Chondrocyte (in vitro differentiated cells): ENCODE data around the gene OLFM2. TPM values are rescaled to one million over a fixed set of nuclear protein-coding genes. Genes with fewer than 3 reads are reported as not detected.

Source experiments
- DNase-seq: peaks from one replicate; pipeline ENCODE4 v3.0.0; 2021; ENCODE audit warnings: mixed read lengths, low spot score
- H3K27ac Mint-ChIP-seq: one replicate; pipeline ENCODE4 v1.8.0; 2021; ENCODE audit warnings: mild to moderate bottlenecking, moderate library complexity, mixed read lengths; ENCODE audit not compliant: unreplicated experiment
- H3K27me3 Mint-ChIP-seq: 2 replicates; pipeline ENCODE4 v1.8.0; 2021; ENCODE audit warnings: low read depth, mixed read lengths
- H3K36me3 Mint-ChIP-seq: 2 replicates; pipeline ENCODE4 v1.8.0; 2021; ENCODE audit warnings: low read depth, mixed read lengths
- H3K4me1 Mint-ChIP-seq: 2 replicates; pipeline ENCODE4 v1.8.0; 2021; ENCODE audit warnings: low read depth, mild to moderate bottlenecking, mixed read lengths
- H3K4me3 Mint-ChIP-seq: one replicate; pipeline ENCODE4 v1.8.0; 2021; ENCODE audit warnings: mild to moderate bottlenecking, moderate library complexity, mixed read lengths; ENCODE audit not compliant: unreplicated experiment
- H3K9me3 Mint-ChIP-seq: 2 replicates; pipeline ENCODE4 v1.8.0; 2021; ENCODE audit warnings: low read depth, mixed read lengths
- total RNA-seq: library from RNA; stranded (reverse); gene quantifications from 3 replicates; pipeline ENCODE4 v1.2.1, GENCODE V29; 2021
- TF ChIP-seq, protein P1 (sequence below): fragments of 200-600 bp; sonication (generic); IDR thresholded peaks from 2 replicates; pipeline ENCODE4 v1.5.0; 2021; ENCODE audit warnings: antibody characterized with exemption, mild to moderate bottlenecking, moderate library complexity

Gene OLFM2
- total RNA-seq, 1 donor from 2014 or later: 67.9 TPM

DNA sequence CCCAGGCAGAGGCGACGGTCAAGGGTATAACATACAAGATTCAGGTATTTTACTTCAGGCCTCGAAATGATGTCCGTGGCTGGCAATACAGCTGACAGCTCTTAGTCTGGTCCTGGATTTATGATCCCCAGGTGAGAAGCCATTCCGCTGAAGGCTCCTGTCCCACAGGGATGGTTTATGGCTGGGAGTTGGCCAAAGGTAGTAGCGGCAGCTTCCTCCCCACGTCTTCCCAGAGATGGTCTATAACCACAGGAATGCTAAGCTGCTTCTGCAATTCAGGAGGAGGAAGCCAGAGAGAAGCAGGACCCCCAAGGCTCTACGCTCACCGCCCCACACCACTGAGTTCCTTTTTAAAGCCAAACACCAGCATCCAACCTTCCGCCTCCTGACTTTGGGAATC lies 27.1 kb downstream of the OLFM2 start:
- no peaks in the 10 kb centered on the region for H3K9me3 Mint-ChIP-seq
- H3K4me1 Mint-ChIP-seq: peaks cover 6% of the 10 kb centered on the region
- TF ChIP-seq, protein P1, sequence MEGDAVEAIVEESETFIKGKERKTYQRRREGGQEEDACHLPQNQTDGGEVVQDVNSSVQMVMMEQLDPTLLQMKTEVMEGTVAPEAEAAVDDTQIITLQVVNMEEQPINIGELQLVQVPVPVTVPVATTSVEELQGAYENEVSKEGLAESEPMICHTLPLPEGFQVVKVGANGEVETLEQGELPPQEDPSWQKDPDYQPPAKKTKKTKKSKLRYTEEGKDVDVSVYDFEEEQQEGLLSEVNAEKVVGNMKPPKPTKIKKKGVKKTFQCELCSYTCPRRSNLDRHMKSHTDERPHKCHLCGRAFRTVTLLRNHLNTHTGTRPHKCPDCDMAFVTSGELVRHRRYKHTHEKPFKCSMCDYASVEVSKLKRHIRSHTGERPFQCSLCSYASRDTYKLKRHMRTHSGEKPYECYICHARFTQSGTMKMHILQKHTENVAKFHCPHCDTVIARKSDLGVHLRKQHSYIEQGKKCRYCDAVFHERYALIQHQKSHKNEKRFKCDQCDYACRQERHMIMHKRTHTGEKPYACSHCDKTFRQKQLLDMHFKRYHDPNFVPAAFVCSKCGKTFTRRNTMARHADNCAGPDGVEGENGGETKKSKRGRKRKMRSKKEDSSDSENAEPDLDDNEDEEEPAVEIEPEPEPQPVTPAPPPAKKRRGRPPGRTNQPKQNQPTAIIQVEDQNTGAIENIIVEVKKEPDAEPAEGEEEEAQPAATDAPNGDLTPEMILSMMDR: no peak
- H3K4me3 Mint-ChIP-seq: no peak overlapping the region
- no peaks in the 10 kb centered on the region for H3K36me3 Mint-ChIP-seq
- H3K27me3 Mint-ChIP-seq: no peaks in the 10 kb centered on the region
- DNase-seq: no peak
- H3K27ac Mint-ChIP-seq: no peak overlapping the region

DNA sequence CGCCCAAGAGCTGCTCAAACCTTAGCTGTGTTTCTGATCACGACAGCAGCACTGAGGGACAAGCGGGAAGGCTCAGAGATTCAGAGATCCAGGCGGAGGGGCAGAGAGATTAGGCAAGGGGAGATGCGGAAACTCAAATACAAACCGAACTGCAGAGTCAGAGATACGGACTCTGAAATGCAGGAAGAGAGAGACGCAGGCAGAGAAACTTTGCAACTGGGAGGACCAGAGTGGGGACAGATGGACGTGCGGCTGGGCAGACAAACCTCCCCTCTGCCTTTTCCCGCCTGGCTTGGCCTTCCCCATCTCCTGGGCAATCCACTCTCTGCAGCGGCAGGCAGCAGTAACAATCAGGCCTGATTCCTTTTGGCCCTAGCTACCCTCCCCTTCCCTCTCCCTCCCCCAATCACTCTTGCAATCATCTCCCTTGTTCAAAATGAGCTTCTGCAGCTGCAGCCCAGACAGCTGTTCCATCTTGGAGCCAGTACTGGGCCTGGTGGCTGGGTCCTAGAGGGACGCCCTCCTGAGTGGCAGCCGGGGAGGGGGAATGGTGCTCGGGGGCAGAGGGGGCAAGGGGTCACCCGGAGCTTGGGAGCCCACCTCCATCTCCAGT lies 29.7 kb downstream of the OLFM2 start:
- no peak overlapping the region for H3K27ac Mint-ChIP-seq
- no peaks in the 10 kb centered on the region for H3K4me1 Mint-ChIP-seq
- H3K4me3 Mint-ChIP-seq: no peak overlapping the region
- TF ChIP-seq, protein P1: no peak
- no peaks in the 10 kb centered on the region for H3K27me3 Mint-ChIP-seq
- no peaks in the 10 kb centered on the region for H3K36me3 Mint-ChIP-seq
- DNase-seq: no peak
- H3K9me3 Mint-ChIP-seq: no peaks in the 10 kb centered on the region

DNA sequence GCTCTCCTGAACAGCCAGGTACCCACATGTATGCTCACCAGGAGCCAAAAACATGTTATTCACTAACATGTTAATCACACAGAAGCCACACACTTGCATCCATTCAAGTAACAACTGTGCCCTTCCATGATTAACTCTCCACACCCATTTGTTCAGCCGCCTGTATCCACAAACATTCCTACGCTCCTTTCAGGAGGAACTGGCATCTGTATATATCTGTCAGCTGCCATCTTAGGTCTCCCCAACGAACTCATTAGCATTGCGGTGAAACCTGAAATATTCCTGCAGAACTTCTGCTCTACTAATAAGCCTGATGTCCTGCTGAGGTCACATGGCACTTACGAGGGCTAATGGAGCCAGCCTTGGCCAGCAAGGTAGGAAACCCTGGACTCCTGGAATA lies 33.0 kb downstream of the OLFM2 start:
- Mint-ChIP-seq H3K4me3 (no peak overlapping the region), H3K36me3 (no peaks in the 10 kb centered on the region), H3K9me3 (no peaks in the 10 kb centered on the region), H3K27me3 (no peaks in the 10 kb centered on the region), H3K27ac (no peak overlapping the region), H3K4me1 (no peaks in the 10 kb centered on the region)
- DNase-seq: no peak
- TF ChIP-seq, protein P1: no peak

DNA sequence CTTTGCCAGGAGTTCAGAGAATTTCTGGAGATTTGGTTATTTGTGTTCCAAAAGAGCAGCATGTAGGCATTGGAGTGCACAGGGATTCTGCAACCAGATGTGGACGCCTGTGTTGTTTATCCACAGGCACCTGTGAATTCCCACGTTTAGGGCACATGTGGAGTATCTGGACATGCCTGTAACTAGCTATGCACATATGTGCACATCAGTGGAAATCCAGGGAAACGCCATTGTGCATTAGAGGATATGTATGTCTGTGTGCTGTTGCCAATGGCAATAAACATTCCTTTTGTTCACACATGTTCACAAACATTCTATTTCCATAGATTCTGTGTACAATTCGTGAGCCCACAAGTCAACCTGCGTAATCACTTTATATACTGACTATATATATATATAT lies 34.7 kb downstream of the OLFM2 start:
- Mint-ChIP-seq H3K9me3 (no peaks in the 10 kb centered on the region), H3K36me3 (no peaks in the 10 kb centered on the region), H3K27me3 (no peaks in the 10 kb centered on the region), H3K4me1 (no peaks in the 10 kb centered on the region), H3K4me3 (no peak overlapping the region), H3K27ac (no peak overlapping the region)
- no peak for DNase-seq
- TF ChIP-seq, protein P1: no peak

DNA sequence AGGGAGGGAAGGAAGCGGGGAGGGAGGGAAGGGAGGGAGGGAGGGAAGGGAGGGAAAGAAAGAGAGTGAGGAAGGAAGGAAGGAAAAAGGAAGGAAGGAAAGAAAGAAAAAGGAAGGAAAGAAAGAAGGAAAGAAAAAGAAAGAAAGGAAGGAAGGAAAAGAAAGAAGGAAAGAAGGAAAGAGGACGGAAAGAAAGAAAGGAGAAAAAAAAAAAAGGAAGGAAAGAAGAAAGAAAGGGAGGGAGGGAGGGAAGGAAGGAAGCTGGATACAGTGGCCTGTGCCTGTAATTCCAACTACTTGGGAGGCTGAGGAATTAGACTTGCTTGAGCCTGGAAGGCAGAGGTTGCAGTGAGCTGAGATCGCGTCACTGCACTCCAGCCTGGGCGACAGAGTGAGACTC lies 35.3 kb downstream of the OLFM2 start:
- DNase-seq: no peak

More for the DNA sequence above, 35.3 kb downstream of the OLFM2 start:
- no peaks in the 10 kb centered on the region for H3K4me1 Mint-ChIP-seq
- H3K27me3 Mint-ChIP-seq: no peaks in the 10 kb centered on the region
- H3K36me3 Mint-ChIP-seq: no peaks in the 10 kb centered on the region
- TF ChIP-seq, protein P1: no peak
- H3K9me3 Mint-ChIP-seq: no peaks in the 10 kb centered on the region
- no peak overlapping the region for H3K27ac Mint-ChIP-seq
- H3K4me3 Mint-ChIP-seq: no peak overlapping the region
